Measurements from ENCODE around the gene ADAM12. TPM values are rescaled to one million over a fixed set of nuclear protein-coding genes. Genes with fewer than 3 reads are reported as not detected.

The ADAM12 gene
- total RNA-seq, 2 experiments from 2014 or later: 1.2 to 1.7 TPM

- Mint-ChIP-seq H3K27ac (no peak overlapping the region), H3K4me3 (no peak overlapping the region), H3K36me3 (ENCODE audit: low read depth) (no peaks in the 10 kb centered on the region), H3K27me3 (peaks cover 2% of the 10 kb centered on the region), H3K4me1 (no peaks in the 10 kb centered on the region), H3K9me3 (ENCODE audit: low read depth) (no peaks in the 10 kb centered on the region)
- DNase-seq (no peak), ATAC-seq (no peak)
- ChIA-PET POLR2A (no interaction called here), CTCF (no interaction called here)
- intact Hi-C loops (cut with DNase I, micrococcal nuclease): no loop called here
Measured at GRCh38 chr10:126064512-126064911, 323.8 kb downstream of the ADAM12 start.

DNA sequence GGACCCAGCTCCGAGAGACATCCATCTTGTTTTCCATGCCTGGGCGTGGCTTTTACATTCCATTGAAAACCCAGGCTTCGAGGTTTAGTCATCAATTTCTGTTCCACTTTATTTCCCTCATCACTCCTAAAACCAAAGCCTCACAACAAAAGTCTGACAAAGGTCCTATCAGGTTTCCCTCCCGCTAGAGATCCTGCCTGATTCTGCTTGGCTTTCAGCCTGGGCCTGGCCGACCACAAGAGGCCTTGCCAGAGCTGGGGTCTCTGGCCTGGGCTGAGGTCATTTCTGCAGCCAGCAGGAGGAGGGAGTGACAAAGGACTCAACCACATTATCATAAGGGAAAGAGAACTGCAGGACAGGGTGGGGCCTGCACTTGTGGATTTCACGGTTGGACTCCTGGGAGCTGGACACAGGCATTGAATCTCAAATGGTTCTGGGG is 324.9 kb downstream of the ADAM12 start:
- Mint-ChIP-seq H3K9me3 (ENCODE audit: low read depth) (no peaks in the 10 kb centered on the region), H3K27ac (no peak overlapping the region), H3K27me3 (peaks cover 2% of the 10 kb centered on the region), H3K36me3 (ENCODE audit: low read depth) (no peaks in the 10 kb centered on the region), H3K4me3 (no peak overlapping the region), H3K4me1 (no peaks in the 10 kb centered on the region)
- ATAC-seq (no peak), DNase-seq (no peak)
- intact Hi-C loops (cut with DNase I, micrococcal nuclease): no loop called here
- ChIA-PET POLR2A (no interaction called here), CTCF (no interaction called here)

- intact Hi-C loops (cut with DNase I, micrococcal nuclease): no loop called here
Measured at GRCh38 chr10:126062131-126063032, 325.9 kb downstream of the ADAM12 start.

DNA sequence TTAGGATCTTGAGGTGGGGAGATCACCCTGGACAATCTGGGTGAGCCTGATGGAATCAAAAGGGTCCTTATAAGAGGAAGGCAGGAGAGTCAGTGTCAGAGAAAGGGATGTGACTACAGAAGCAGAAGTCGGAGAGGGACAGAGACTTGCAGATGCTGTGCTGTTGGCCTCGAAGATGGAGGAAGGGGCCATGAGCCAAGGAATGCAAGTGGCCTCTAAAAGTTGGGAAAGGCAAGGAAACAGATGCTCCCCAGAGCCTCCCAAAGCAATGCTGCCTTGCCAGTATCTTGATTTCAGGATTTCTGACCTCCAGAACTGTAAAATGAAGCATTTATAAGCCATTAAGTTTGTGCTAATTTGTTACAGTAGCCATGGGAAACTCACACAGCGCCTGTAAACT is 326.8 kb downstream of the ADAM12 start:
- no peaks in the 10 kb centered on the region for H3K4me1 Mint-ChIP-seq
- intact Hi-C loops (cut with DNase I, micrococcal nuclease): no loop called here
- H3K36me3 Mint-ChIP-seq (ENCODE audit: low read depth): no peaks in the 10 kb centered on the region
- POLR2A ChIA-PET: no interaction called here
- ATAC-seq: no peak
- H3K27ac Mint-ChIP-seq: no peak overlapping the region
- H3K4me3 Mint-ChIP-seq: no peak overlapping the region
- no peaks in the 10 kb centered on the region for H3K9me3 Mint-ChIP-seq (ENCODE audit: low read depth)
- H3K27me3 Mint-ChIP-seq: peaks cover 2% of the 10 kb centered on the region
- CTCF ChIA-PET: no interaction called here
- no peak for DNase-seq

More at GRCh38 chr10:126062131-126063032, 325.9 kb downstream of the ADAM12 start:
- Mint-ChIP-seq H3K4me3 (no peak overlapping the region), H3K27me3 (peaks cover 2% of the 10 kb centered on the region), H3K36me3 (ENCODE audit: low read depth) (no peaks in the 10 kb centered on the region), H3K27ac (no peak overlapping the region), H3K4me1 (no peaks in the 10 kb centered on the region), H3K9me3 (ENCODE audit: low read depth) (no peaks in the 10 kb centered on the region)
- CTCF ChIA-PET: interaction anchor here (0.6 kb wide), 1 partner anchor 66 kb away, joined by 4 read pairs; no protein-coding TSS in a partner anchor
- no peak for ATAC-seq
- no peak for DNase-seq
- POLR2A ChIA-PET: no interaction called here

- no peak for ATAC-seq
- Mint-ChIP-seq H3K27me3 (peaks cover 2% of the 10 kb centered on the region), H3K4me1 (no peaks in the 10 kb centered on the region), H3K4me3 (no peak overlapping the region), H3K36me3 (ENCODE audit: low read depth) (no peaks in the 10 kb centered on the region), H3K27ac (no peak overlapping the region), H3K9me3 (ENCODE audit: low read depth) (peaks cover 2% of the 10 kb centered on the region)
- intact Hi-C loops (cut with DNase I, micrococcal nuclease): no loop called here
- ChIA-PET POLR2A (no interaction called here), CTCF (no interaction called here)
- DNase-seq: no peak
Measured at GRCh38 chr10:126060261-126060931, 327.9 kb downstream of the ADAM12 start.

DNA sequence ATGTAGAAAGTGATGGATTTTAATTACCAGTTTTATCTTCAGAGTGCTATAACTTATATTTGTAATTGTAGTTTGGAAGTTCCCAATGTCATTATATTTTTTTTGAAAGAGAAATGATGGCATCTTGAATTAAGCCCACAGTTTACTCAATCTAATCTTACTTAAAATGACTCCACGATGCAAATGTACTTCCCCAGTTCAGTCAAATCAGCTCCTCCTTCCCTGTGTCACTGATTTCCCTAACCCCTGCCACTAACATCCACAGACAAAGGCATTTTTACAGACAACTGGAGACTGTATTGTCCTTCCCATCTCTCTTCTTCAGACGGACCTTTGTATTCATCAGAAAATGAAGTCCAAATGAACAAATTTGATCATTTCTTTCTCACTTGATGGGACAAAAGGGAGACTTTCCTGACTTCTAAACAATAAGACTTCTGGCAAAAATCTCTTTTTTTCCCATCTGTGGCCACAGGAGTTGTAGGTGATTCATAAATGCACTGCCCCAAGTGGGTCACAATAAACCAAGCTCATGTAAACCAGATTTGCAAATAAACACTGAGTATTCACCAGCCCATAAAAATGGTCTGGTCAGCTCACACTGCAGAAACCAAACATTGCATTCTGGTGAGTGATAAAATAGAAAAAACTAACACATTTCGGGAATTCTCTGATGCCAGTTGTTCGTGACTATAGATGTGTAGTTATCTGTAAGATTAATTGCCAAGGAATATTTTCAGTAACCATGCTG is 329.0 kb downstream of the ADAM12 start:
- H3K4me3 Mint-ChIP-seq: no peak overlapping the region
- peaks cover 2% of the 10 kb centered on the region for H3K9me3 Mint-ChIP-seq (ENCODE audit: low read depth)
- ChIA-PET POLR2A (no interaction called here), CTCF (no interaction called here)
- no peak overlapping the region for H3K27ac Mint-ChIP-seq
- intact Hi-C loops (cut with DNase I, micrococcal nuclease): no loop called here
- H3K4me1 Mint-ChIP-seq: no peaks in the 10 kb centered on the region
- no peak for DNase-seq
- peaks cover 2% of the 10 kb centered on the region for H3K27me3 Mint-ChIP-seq
- ATAC-seq: no peak
- no peaks in the 10 kb centered on the region for H3K36me3 Mint-ChIP-seq (ENCODE audit: low read depth)

DNA sequence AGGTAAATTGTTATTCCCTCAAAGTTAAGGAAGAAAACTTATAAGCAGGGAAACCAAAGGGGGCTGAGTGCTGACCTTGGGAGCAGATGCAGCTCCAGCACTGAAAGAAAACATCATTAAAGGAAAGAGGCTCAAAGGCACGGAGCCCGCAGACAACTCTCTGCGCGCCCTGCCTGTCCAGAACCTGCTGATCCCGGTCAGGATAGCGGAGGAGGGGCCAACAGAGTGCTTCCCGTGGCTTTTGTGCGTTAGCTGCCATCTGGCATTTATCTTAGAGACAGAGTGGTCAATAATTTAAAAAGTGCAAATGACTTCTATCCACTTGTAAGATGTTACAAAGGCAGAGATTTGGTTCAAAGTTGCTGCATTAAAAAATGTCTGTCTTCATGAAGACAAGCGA is 329.8 kb downstream of the ADAM12 start:
- no peak for ATAC-seq
- no peaks in the 10 kb centered on the region for H3K4me1 Mint-ChIP-seq
- intact Hi-C loops (cut with DNase I, micrococcal nuclease): no loop called here
- H3K27ac Mint-ChIP-seq: no peak overlapping the region
- ChIA-PET CTCF (no interaction called here), POLR2A (no interaction called here)
- peaks cover 2% of the 10 kb centered on the region for H3K27me3 Mint-ChIP-seq
- no peak overlapping the region for H3K4me3 Mint-ChIP-seq
- H3K36me3 Mint-ChIP-seq (ENCODE audit: low read depth): no peaks in the 10 kb centered on the region
- peaks cover 2% of the 10 kb centered on the region for H3K9me3 Mint-ChIP-seq (ENCODE audit: low read depth)
- DNase-seq: no peak

GRCh38 chr10:126058104-126058503 is 330.2 kb downstream of the ADAM12 start:
- ATAC-seq: no peak
- H3K4me3 Mint-ChIP-seq: no peak overlapping the region

GRCh38 chr10:126057494-126057893 is 330.8 kb downstream of the ADAM12 start:
- POLR2A ChIA-PET: no interaction called here
- no peak overlapping the region for H3K27ac Mint-ChIP-seq
- H3K36me3 Mint-ChIP-seq (ENCODE audit: low read depth): no peaks in the 10 kb centered on the region
- ATAC-seq (no peak), DNase-seq (no peak)
- H3K9me3 Mint-ChIP-seq (ENCODE audit: low read depth): peaks cover 2% of the 10 kb centered on the region
- H3K27me3 Mint-ChIP-seq: peaks cover 2% of the 10 kb centered on the region
- no peak overlapping the region for H3K4me3 Mint-ChIP-seq
- CTCF ChIA-PET: no interaction called here
- no peaks in the 10 kb centered on the region for H3K4me1 Mint-ChIP-seq
- intact Hi-C loops (cut with DNase I, micrococcal nuclease): no loop called here

More at GRCh38 chr10:126058104-126058503, 330.2 kb downstream of the ADAM12 start:
- H3K27ac Mint-ChIP-seq: no peak overlapping the region
- ChIA-PET CTCF (no interaction called here), POLR2A (no interaction called here)
- no peaks in the 10 kb centered on the region for H3K4me1 Mint-ChIP-seq
- no peak for DNase-seq
- H3K27me3 Mint-ChIP-seq: peaks cover 2% of the 10 kb centered on the region
- H3K9me3 Mint-ChIP-seq (ENCODE audit: low read depth): peaks cover 2% of the 10 kb centered on the region
- intact Hi-C loops (cut with DNase I, micrococcal nuclease): no loop called here
- no peaks in the 10 kb centered on the region for H3K36me3 Mint-ChIP-seq (ENCODE audit: low read depth)

GRCh38 chr10:126054191-126054590 is 334.1 kb downstream of the ADAM12 start:
- intact Hi-C loops (cut with DNase I, micrococcal nuclease): no loop called here
- Mint-ChIP-seq H3K27me3 (no peaks in the 10 kb centered on the region), H3K9me3 (ENCODE audit: low read depth) (peaks cover 2% of the 10 kb centered on the region), H3K4me1 (no peaks in the 10 kb centered on the region), H3K36me3 (ENCODE audit: low read depth) (no peaks in the 10 kb centered on the region), H3K27ac (no peak overlapping the region), H3K4me3 (no peak overlapping the region)
- DNase-seq (no peak), ATAC-seq (no peak)
- ChIA-PET CTCF (no interaction called here), POLR2A (no interaction called here)

DNA sequence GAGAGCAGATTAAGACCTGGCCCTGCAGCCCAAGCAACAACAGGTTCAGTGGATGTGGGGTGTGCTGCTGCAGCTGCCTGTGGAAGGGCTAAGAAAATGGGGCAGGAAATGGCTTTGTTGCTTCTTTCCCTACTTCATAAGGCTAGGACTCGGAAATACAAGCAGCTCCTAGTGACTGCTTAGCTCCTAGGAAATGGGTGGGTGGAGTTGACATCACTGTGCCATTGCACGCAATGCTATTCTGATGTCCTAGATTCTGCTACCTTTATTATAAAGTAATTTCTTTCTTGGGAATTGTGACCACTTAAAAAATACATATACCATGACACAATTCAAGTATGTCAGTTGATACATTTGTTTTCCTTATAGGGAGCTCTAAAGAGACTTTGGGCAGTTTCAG is 336.1 kb downstream of the ADAM12 start:
- H3K27ac Mint-ChIP-seq: no peak overlapping the region
- ATAC-seq: no peak
- POLR2A ChIA-PET: no interaction called here
- no peaks in the 10 kb centered on the region for H3K27me3 Mint-ChIP-seq
- DNase-seq: no peak
- H3K36me3 Mint-ChIP-seq (ENCODE audit: low read depth): no peaks in the 10 kb centered on the region
- no peak overlapping the region for H3K4me3 Mint-ChIP-seq
- CTCF ChIA-PET: interaction anchor here (1.0 kb wide), 1 partner anchor 218 kb away, joined by 3 read pairs; no protein-coding TSS in a partner anchor
- intact Hi-C loops (cut with DNase I, micrococcal nuclease): no loop called here
- no peaks in the 10 kb centered on the region for H3K4me1 Mint-ChIP-seq
- H3K9me3 Mint-ChIP-seq (ENCODE audit: low read depth): peaks cover 2% of the 10 kb centered on the region

Data from activated CD4-positive, alpha-beta T cell treated with anti-CD3 and anti-CD28 coated beads for 36 hours (primary cell).